CD4-positive, alpha-beta memory T cell (primary cell): ENCODE results near the gene FLT4. TPM values are rescaled to one million over a fixed set of nuclear protein-coding genes. Genes with fewer than 3 reads are reported as not detected.

Source experiments
- CTCF ChIA-PET: fragments of 350-600 bp; sonication (Branson Sonifier 250); formaldehyde crosslinking; loops from one replicate; lab custom pipeline; 2021; ENCODE audit warnings: inconsistent platforms; ENCODE audit not compliant: partially characterized antibody; lab: Charles Lee
- POLR2A ChIA-PET: fragments of 350-600 bp; sonication (Branson Sonifier 250); formaldehyde crosslinking; loops from one replicate; lab custom pipeline; 2021; ENCODE audit not compliant: partially characterized antibody; lab: Charles Lee
- DNase-seq, 5 donors: peaks; one replicate each; pipeline versions ENCODE4 v3.0.0 to v3.0.0-alpha.2; 2020 to 2022; ENCODE audit warnings: mixed read lengths in 1 of 5
- H3K27ac ChIP-seq: one replicate; pipeline ENCODE4 v1.7.0; 2013; ENCODE audit warnings: low read depth, low read length
- H3K27me3 ChIP-seq: 2 replicates; pipeline ENCODE4 v1.7.0; 2013; ENCODE audit warnings: mild to moderate bottlenecking, low read length, moderate library complexity; ENCODE audit not compliant: insufficient read depth
- H3K36me3 ChIP-seq: 2 replicates; pipeline ENCODE4 v1.7.0; 2013; ENCODE audit warnings: mild to moderate bottlenecking, low read length, moderate library complexity; ENCODE audit not compliant: insufficient read depth
- H3K4me1 ChIP-seq: 2 replicates; pipeline ENCODE4 v1.7.0; 2013; ENCODE audit warnings: mild to moderate bottlenecking, low read length, moderate library complexity; ENCODE audit not compliant: insufficient read depth
- H3K4me3 ChIP-seq, 2 donors: one replicate each; pipeline ENCODE4 v1.7.0; 2013; ENCODE audit warnings: low read length in 2 of 2, mild to moderate bottlenecking in 1 of 2
- H3K9me3 ChIP-seq, 2 donors: one replicate each; pipeline ENCODE4 v1.7.0; 2013; ENCODE audit warnings: low read length in 2 of 2, control low read depth in 1 of 2; ENCODE audit not compliant: control insufficient read depth in 1 of 2
- H3K27ac Mint-ChIP-seq, 7 donors: one replicate each; pipeline ENCODE4 v1.8.0; 2020 to 2021; ENCODE audit warnings: mixed read lengths in 7 of 7, mild to moderate bottlenecking in 6 of 7, inconsistent platforms in 3 of 7, moderate library complexity in 3 of 7
- H3K27me3 Mint-ChIP-seq, 2 donors: one replicate each; pipeline ENCODE4 v1.8.0; 2020 to 2021; ENCODE audit warnings: mixed read lengths in 2 of 2
- H3K36me3 Mint-ChIP-seq, 2 donors: one replicate each; pipeline ENCODE4 v1.8.0; 2020 to 2021; ENCODE audit warnings: mixed read lengths in 2 of 2, inconsistent platforms in 1 of 2, mild to moderate bottlenecking in 1 of 2
- H3K4me1 Mint-ChIP-seq, 4 donors: one replicate each; pipeline ENCODE4 v1.8.0; 2020 to 2021; ENCODE audit warnings: mixed read lengths in 4 of 4, mild to moderate bottlenecking in 1 of 4
- H3K4me3 Mint-ChIP-seq, 8 donors: one replicate each; pipeline ENCODE4 v1.8.0; 2020 to 2021; ENCODE audit warnings: mixed read lengths in 8 of 8, mild to moderate bottlenecking in 7 of 8, moderate library complexity in 6 of 8, inconsistent platforms in 3 of 8
- H3K9me3 Mint-ChIP-seq, 8 donors: one replicate each; pipeline ENCODE4 v1.8.0; 2020 to 2021; ENCODE audit warnings: mixed read lengths in 8 of 8, mild to moderate bottlenecking in 5 of 8, inconsistent platforms in 3 of 8, moderate library complexity in 1 of 8
- intact Hi-C: fragments of 100-400 bp; cut with micrococcal nuclease; formaldehyde crosslinking; loops from one replicate; pipeline ENCODE4 v1.15.1; 2023
- polyA plus RNA-seq, 2 donors: library from polyadenylated mRNA; unstranded; fragments of 300-500 nt; fragmentation: Illumina TruSeq; gene quantifications; one replicate each; pipeline ENCODE4 v1.2.3, GENCODE V29; 2021
- total RNA-seq, 2 experiments: library from RNA; stranded (reverse); gene quantifications; one replicate each; pipeline ENCODE4 v1.2.3, GENCODE V29; 2021

Gene FLT4
- total and polyA plus RNA-seq, 4 experiments from 2014 or later: 1.2 to 10.3 (median 6.9) TPM; not detected in 1

- no peaks in the 10 kb centered on the region for H3K27me3 ChIP-seq
- no peak overlapping the region for H3K4me3 Mint-ChIP-seq
- H3K36me3 ChIP-seq: no peaks in the 10 kb centered on the region
- H3K4me1 ChIP-seq: no peaks in the 10 kb centered on the region
- H3K4me3 ChIP-seq: no peak overlapping the region
- no peak for DNase-seq
- peaks cover 2 to 5% (median 4%) of the 10 kb centered on the region in 4 donors for H3K4me1 Mint-ChIP-seq
- no peaks in the 10 kb centered on the region for H3K36me3 Mint-ChIP-seq
- intact Hi-C loops: no loop called here
- H3K9me3 Mint-ChIP-seq: no peaks in the 10 kb centered on the region
- no peaks in the 10 kb centered on the region for H3K9me3 ChIP-seq
- CTCF ChIA-PET: no interaction called here
- POLR2A ChIA-PET: no interaction called here
- no peak overlapping the region for H3K27ac Mint-ChIP-seq
- no peak overlapping the region for H3K27ac ChIP-seq
- peaks cover 0 to 1% of the 10 kb centered on the region in 2 donors for H3K27me3 Mint-ChIP-seq
Observed at GRCh38 chr5:180611140-180611850, 38.1 kb downstream of the FLT4 start.

GRCh38 chr5:180609817-180610550 lies 39.4 kb downstream of the FLT4 start:
- no peaks in the 10 kb centered on the region for H3K9me3 Mint-ChIP-seq
- H3K9me3 ChIP-seq: no peaks in the 10 kb centered on the region

GRCh38 chr5:180609386-180609785 lies 40.0 kb downstream of the FLT4 start:
- peaks cover 2% of the 10 kb centered on the region in 2 donors for H3K27me3 Mint-ChIP-seq
- Histone ChIP-seq H3K27me3 (no peaks in the 10 kb centered on the region), H3K9me3 (no peaks in the 10 kb centered on the region), H3K27ac (no peak overlapping the region), H3K4me1 (no peaks in the 10 kb centered on the region), H3K36me3 (no peaks in the 10 kb centered on the region), H3K4me3 (no peak overlapping the region)
- intact Hi-C loops: loop anchor here (5.0 to 10.0 kb wide), 2 partner anchors 63 to 105 kb away; no protein-coding TSS in a partner anchor
- H3K36me3 Mint-ChIP-seq: no peaks in the 10 kb centered on the region
- H3K27ac Mint-ChIP-seq: no peak overlapping the region
- ChIA-PET POLR2A (no interaction called here), CTCF (no interaction called here)
- H3K4me3 Mint-ChIP-seq: no peak overlapping the region
- no peak for DNase-seq
- H3K9me3 Mint-ChIP-seq: no peaks in the 10 kb centered on the region
- H3K4me1 Mint-ChIP-seq: peaks cover 2 to 10% (median 6%) of the 10 kb centered on the region in 4 donors

More at GRCh38 chr5:180609817-180610550, 39.4 kb downstream of the FLT4 start:
- Histone ChIP-seq H3K4me1 (no peaks in the 10 kb centered on the region), H3K36me3 (no peaks in the 10 kb centered on the region), H3K4me3 (no peak overlapping the region), H3K27me3 (no peaks in the 10 kb centered on the region), H3K27ac (no peak overlapping the region)
- ChIA-PET POLR2A (no interaction called here), CTCF (no interaction called here)
- Mint-ChIP-seq H3K36me3 (no peaks in the 10 kb centered on the region), H3K4me3 (no peak overlapping the region), H3K27ac (no peak overlapping the region), H3K4me1 (peaks cover 2 to 10% (median 6%) of the 10 kb centered on the region in 4 donors), H3K27me3 (peaks cover 1 to 2% of the 10 kb centered on the region in 2 donors)
- intact Hi-C loops: loop anchor here (5.0 to 10.0 kb wide), 2 partner anchors 62 to 105 kb away; no protein-coding TSS in a partner anchor
- DNase-seq: no peak

GRCh38 chr5:180608572-180609310 lies 40.7 kb downstream of the FLT4 start:
- intact Hi-C loops: loop anchor here (5.0 to 10.0 kb wide), 2 partner anchors 64 to 106 kb away; no protein-coding TSS in a partner anchor
- Histone ChIP-seq H3K36me3 (no peaks in the 10 kb centered on the region), H3K9me3 (no peaks in the 10 kb centered on the region), H3K27me3 (no peaks in the 10 kb centered on the region), H3K4me1 (no peaks in the 10 kb centered on the region), H3K27ac (no peak overlapping the region), H3K4me3 (no peak overlapping the region)
- no peak for DNase-seq
- peaks cover 2 to 10% (median 6%) of the 10 kb centered on the region in 4 donors for H3K4me1 Mint-ChIP-seq
- H3K27me3 Mint-ChIP-seq: peaks cover 2 to 4% of the 10 kb centered on the region in 2 donors
- CTCF ChIA-PET: no interaction called here
- no peak overlapping the region for H3K4me3 Mint-ChIP-seq
- H3K36me3 Mint-ChIP-seq: no peaks in the 10 kb centered on the region
- POLR2A ChIA-PET: no interaction called here
- H3K9me3 Mint-ChIP-seq: no peaks in the 10 kb centered on the region
- H3K27ac Mint-ChIP-seq: no peak overlapping the region

- H3K4me1 ChIP-seq: no peaks in the 10 kb centered on the region
- intact Hi-C loops: loop anchor here (5.0 to 10.0 kb wide), 2 partner anchors 64 to 107 kb away; no protein-coding TSS in a partner anchor
- no peak overlapping the region for H3K4me3 ChIP-seq
- H3K9me3 ChIP-seq: no peaks in the 10 kb centered on the region
- no peaks in the 10 kb centered on the region for H3K36me3 Mint-ChIP-seq
- H3K4me3 Mint-ChIP-seq: peak overlapping the region in 1 of 8 donors; percentile 17
- CTCF ChIA-PET: no interaction called here
- H3K36me3 ChIP-seq: no peaks in the 10 kb centered on the region
- peaks cover 2 to 4% of the 10 kb centered on the region in 2 donors for H3K27me3 Mint-ChIP-seq
- H3K27me3 ChIP-seq: no peaks in the 10 kb centered on the region
- peak in 3 of 5 donors; percentile 5 to 9 (median 6) for DNase-seq
- no peaks in the 10 kb centered on the region for H3K9me3 Mint-ChIP-seq
- POLR2A ChIA-PET: no interaction called here
- peaks cover 2 to 10% (median 6%) of the 10 kb centered on the region in 4 donors for H3K4me1 Mint-ChIP-seq
- H3K27ac Mint-ChIP-seq: peak overlapping the region in 2 of 7 donors; percentile 19 to 32
- H3K27ac ChIP-seq: no peak overlapping the region
Observed at GRCh38 chr5:180607861-180608571, 41.4 kb downstream of the FLT4 start.

- no peak for DNase-seq
- ChIA-PET CTCF (interaction anchor here (1.2 to 2.0 kb wide), 2 partner anchors 27 to 112 kb away, joined by 3 to 5 read pairs; no protein-coding TSS in a partner anchor), POLR2A (no interaction called here)
- no peaks in the 10 kb centered on the region for H3K36me3 ChIP-seq
- no peaks in the 10 kb centered on the region for H3K9me3 ChIP-seq
- Mint-ChIP-seq H3K36me3 (no peaks in the 10 kb centered on the region), H3K27ac (peak overlapping the region in 1 of 7 donors; percentile 9), H3K27me3 (peaks cover 2 to 4% of the 10 kb centered on the region in 2 donors), H3K9me3 (no peaks in the 10 kb centered on the region), H3K4me1 (peaks cover 2 to 10% (median 6%) of the 10 kb centered on the region in 4 donors), H3K4me3 (no peak overlapping the region)
- no peaks in the 10 kb centered on the region for H3K4me1 ChIP-seq
- H3K27me3 ChIP-seq: no peaks in the 10 kb centered on the region
- H3K27ac ChIP-seq: no peak overlapping the region
- no peak overlapping the region for H3K4me3 ChIP-seq
- intact Hi-C loops: loop anchor here (5.0 to 10.0 kb wide), 2 partner anchors 66 to 109 kb away; no protein-coding TSS in a partner anchor
Observed at GRCh38 chr5:180606215-180606785, 43.1 kb downstream of the FLT4 start.
